ENCODE measurements around the gene AREG.

The AREG gene

GRCh38 chr4:74435296-74435695 is 9.6 kb upstream of the AREG start:
- Histone ChIP-seq H3K79me1 (ENCODE audit: low read length) (no peaks in the 10 kb centered on the region), H2AK5ac (ENCODE audit: low read length) (no peak overlapping the region), H3K9ac (ENCODE audit: low read length) (no peak overlapping the region)

GRCh38 chr4:74437866-74438265 is 7.1 kb upstream of the AREG start:
- Histone ChIP-seq H2BK120ac (ENCODE audit: low read depth, low read length) (no peak overlapping the region), H3K4me3 (ENCODE audit: low read length) (no peak overlapping the region), H4K5ac (ENCODE audit: low read length) (no peak overlapping the region), H3K23ac (ENCODE audit: low read length) (no peak overlapping the region), H3K27ac (ENCODE audit: low read depth, low read length) (no peak overlapping the region), H2AK5ac (ENCODE audit: low read length) (no peak overlapping the region), H3K4me2 (ENCODE audit: low read length) (no peak overlapping the region), H3K9ac (ENCODE audit: low read length) (no peak overlapping the region), H3K36me3 (ENCODE audit: control insufficient read depth, insufficient read depth, low read length) (no peaks in the 10 kb centered on the region), H3K56ac (ENCODE audit: low read length) (no peak overlapping the region), H3K4ac (ENCODE audit: low read depth, low read length) (no peak overlapping the region), H3K4me1 (ENCODE audit: control insufficient read depth, low read depth, low read length) (no peaks in the 10 kb centered on the region), H3K18ac (ENCODE audit: low read length) (no peak overlapping the region), H2BK15ac (replicated peaks; ENCODE audit: low read depth) (no peak overlapping the region), H3K79me1 (ENCODE audit: low read length) (no peaks in the 10 kb centered on the region), H2BK5ac (ENCODE audit: low read length) (no peak overlapping the region), H3K27me3 (ENCODE audit: insufficient read depth, low read length, poor library complexity) (no peaks in the 10 kb centered on the region), H3K79me2 (ENCODE audit: control insufficient read depth, insufficient read depth, low read length) (no peaks in the 10 kb centered on the region), H4K8ac (ENCODE audit: low read depth, low read length) (no peak overlapping the region)
- WGBS (ENCODE audit: extremely low coverage, insufficient coverage, low lambda C conversion rate), result no CpG with 5 or more reads among the region's 3 CpGs
- DNase-seq, result no peak

More at GRCh38 chr4:74435296-74435695, 9.6 kb upstream of the AREG start:
- no peak overlapping the region for H3K18ac ChIP-seq (ENCODE audit: low read length)
- H2BK5ac ChIP-seq (ENCODE audit: low read length), result no peak overlapping the region
- H4K5ac ChIP-seq (ENCODE audit: low read length), result no peak overlapping the region
- no peak overlapping the region for H2BK120ac ChIP-seq (ENCODE audit: low read depth, low read length)
- no peak overlapping the region for H3K4me2 ChIP-seq (ENCODE audit: low read length)
- H3K27ac ChIP-seq (ENCODE audit: low read depth, low read length), result no peak overlapping the region
- H3K4me3 ChIP-seq (ENCODE audit: low read length), result no peak overlapping the region
- no peak for DNase-seq
- H4K8ac ChIP-seq (ENCODE audit: low read depth, low read length), result no peak overlapping the region
- H3K23ac ChIP-seq (ENCODE audit: low read length), result no peak overlapping the region
- no peak overlapping the region for H3K56ac ChIP-seq (ENCODE audit: low read length)
- no CpG with 5 or more reads among the region's 1 CpG for WGBS (ENCODE audit: extremely low coverage, insufficient coverage, low lambda C conversion rate)
- H3K27me3 ChIP-seq (ENCODE audit: insufficient read depth, low read length, poor library complexity), result no peaks in the 10 kb centered on the region
- H3K4me1 ChIP-seq (ENCODE audit: control insufficient read depth, low read depth, low read length), result no peaks in the 10 kb centered on the region
- H3K4ac ChIP-seq (ENCODE audit: low read depth, low read length), result no peak overlapping the region
- H3K79me2 ChIP-seq (ENCODE audit: control insufficient read depth, insufficient read depth, low read length), result no peaks in the 10 kb centered on the region
- no peak overlapping the region for H2BK15ac ChIP-seq (replicated peaks; ENCODE audit: low read depth)
- no peaks in the 10 kb centered on the region for H3K36me3 ChIP-seq (ENCODE audit: control insufficient read depth, insufficient read depth, low read length)

DNA sequence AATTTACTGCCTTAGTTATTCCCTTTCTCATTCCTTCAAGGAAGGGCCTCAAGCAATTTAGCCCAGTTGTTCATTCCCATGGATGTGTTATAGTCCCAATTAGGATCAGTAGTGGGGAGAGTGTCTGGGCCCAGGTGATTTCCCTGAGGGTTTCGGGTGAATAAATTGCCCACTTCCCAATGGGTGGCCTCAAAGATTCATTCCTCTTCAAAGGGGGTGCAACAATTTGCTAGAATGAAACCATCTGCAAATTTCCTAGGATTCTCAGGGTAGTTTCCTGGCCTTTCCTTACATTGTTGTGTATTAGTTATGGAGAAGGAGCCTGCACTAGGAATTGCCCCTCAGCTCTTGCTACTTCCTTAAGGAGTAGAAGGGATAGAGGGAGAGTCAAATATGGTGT is 6.3 kb upstream of the AREG start:
- H3K79me1 ChIP-seq (ENCODE audit: low read length), result no peaks in the 10 kb centered on the region
- H3K4me1 ChIP-seq (ENCODE audit: control insufficient read depth, low read depth, low read length), result no peaks in the 10 kb centered on the region
- H3K4ac ChIP-seq (ENCODE audit: low read depth, low read length), result no peak overlapping the region
- WGBS (ENCODE audit: extremely low coverage, insufficient coverage, low lambda C conversion rate), result no CpG with 5 or more reads among the region's 1 CpG
- H2BK120ac ChIP-seq (ENCODE audit: low read depth, low read length), result no peak overlapping the region
- H4K5ac ChIP-seq (ENCODE audit: low read length), result no peak overlapping the region
- no peak overlapping the region for H3K23ac ChIP-seq (ENCODE audit: low read length)
- no peak overlapping the region for H3K18ac ChIP-seq (ENCODE audit: low read length)
- no peaks in the 10 kb centered on the region for H3K27me3 ChIP-seq (ENCODE audit: insufficient read depth, low read length, poor library complexity)
- H3K36me3 ChIP-seq (ENCODE audit: control insufficient read depth, insufficient read depth, low read length), result no peaks in the 10 kb centered on the region
- H3K56ac ChIP-seq (ENCODE audit: low read length), result no peak overlapping the region
- H4K8ac ChIP-seq (ENCODE audit: low read depth, low read length), result no peak overlapping the region
- no peak overlapping the region for H3K27ac ChIP-seq (ENCODE audit: low read depth, low read length)
- DNase-seq, result no peak
- no peak overlapping the region for H2BK5ac ChIP-seq (ENCODE audit: low read length)
- H3K4me2 ChIP-seq (ENCODE audit: low read length), result no peak overlapping the region
- no peaks in the 10 kb centered on the region for H3K79me2 ChIP-seq (ENCODE audit: control insufficient read depth, insufficient read depth, low read length)
- no peak overlapping the region for H3K4me3 ChIP-seq (ENCODE audit: low read length)
- H3K9ac ChIP-seq (ENCODE audit: low read length), result no peak overlapping the region
- H2BK15ac ChIP-seq (replicated peaks; ENCODE audit: low read depth), result no peak overlapping the region
- H2AK5ac ChIP-seq (ENCODE audit: low read length), result no peak overlapping the region

- Histone ChIP-seq H3K23ac (ENCODE audit: low read length) (no peak overlapping the region), H3K27me3 (ENCODE audit: insufficient read depth, low read length, poor library complexity) (no peaks in the 10 kb centered on the region), H3K36me3 (ENCODE audit: control insufficient read depth, insufficient read depth, low read length) (no peaks in the 10 kb centered on the region), H3K4me2 (ENCODE audit: low read length) (no peak overlapping the region), H3K79me1 (ENCODE audit: low read length) (no peaks in the 10 kb centered on the region), H4K5ac (ENCODE audit: low read length) (no peak overlapping the region), H4K8ac (ENCODE audit: low read depth, low read length) (no peak overlapping the region), H3K4me3 (ENCODE audit: low read length) (no peak overlapping the region), H3K79me2 (ENCODE audit: control insufficient read depth, insufficient read depth, low read length) (no peaks in the 10 kb centered on the region), H2AK5ac (ENCODE audit: low read length) (no peak overlapping the region), H3K4ac (ENCODE audit: low read depth, low read length) (no peak overlapping the region), H3K56ac (ENCODE audit: low read length) (no peak overlapping the region), H2BK5ac (ENCODE audit: low read length) (no peak overlapping the region), H3K27ac (ENCODE audit: low read depth, low read length) (no peak overlapping the region), H3K4me1 (ENCODE audit: control insufficient read depth, low read depth, low read length) (no peaks in the 10 kb centered on the region), H3K9ac (ENCODE audit: low read length) (no peak overlapping the region), H2BK15ac (replicated peaks; ENCODE audit: low read depth) (no peak overlapping the region), H2BK120ac (ENCODE audit: low read depth, low read length) (no peak overlapping the region), H3K18ac (ENCODE audit: low read length) (no peak overlapping the region)
- no CpG with 5 or more reads among the region's 7 CpGs for WGBS (ENCODE audit: extremely low coverage, insufficient coverage, low lambda C conversion rate)
- DNase-seq, result no peak
Measured at GRCh38 chr4:74439952-74440351, 5.0 kb upstream of the AREG start.

DNA sequence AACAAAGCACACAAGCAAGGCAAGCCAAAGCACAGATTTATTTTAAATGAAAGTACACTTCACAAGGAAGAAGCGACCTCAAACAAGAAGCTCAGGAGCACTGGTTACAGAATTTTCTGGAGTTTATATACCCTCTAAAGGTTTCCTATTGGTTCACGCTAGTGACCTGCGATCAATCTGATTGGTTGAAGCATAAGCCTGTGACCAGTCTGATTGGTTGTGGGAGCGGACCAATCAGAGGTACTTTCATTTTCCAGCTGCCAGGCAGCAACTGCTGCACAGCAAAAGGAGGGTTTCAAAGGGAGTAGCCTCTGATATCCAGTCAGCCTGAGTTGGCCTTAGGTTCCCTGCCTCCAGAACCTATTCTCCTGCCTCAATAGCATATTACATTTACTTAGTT is 4.6 kb upstream of the AREG start:
- no peak overlapping the region for H2BK120ac ChIP-seq (ENCODE audit: low read depth, low read length)
- no peaks in the 10 kb centered on the region for H3K36me3 ChIP-seq (ENCODE audit: control insufficient read depth, insufficient read depth, low read length)
- no peak overlapping the region for H3K9ac ChIP-seq (ENCODE audit: low read length)
- no peaks in the 10 kb centered on the region for H3K4me1 ChIP-seq (ENCODE audit: control insufficient read depth, low read depth, low read length)
- no peak overlapping the region for H3K18ac ChIP-seq (ENCODE audit: low read length)
- no peak overlapping the region for H3K4ac ChIP-seq (ENCODE audit: low read depth, low read length)
- H3K27ac ChIP-seq (ENCODE audit: low read depth, low read length), result no peak overlapping the region
- H3K4me3 ChIP-seq (ENCODE audit: low read length), result no peak overlapping the region
- no peak overlapping the region for H4K5ac ChIP-seq (ENCODE audit: low read length)
- H3K79me1 ChIP-seq (ENCODE audit: low read length), result no peaks in the 10 kb centered on the region
- H3K23ac ChIP-seq (ENCODE audit: low read length), result no peak overlapping the region
- H3K4me2 ChIP-seq (ENCODE audit: low read length), result no peak overlapping the region
- no peaks in the 10 kb centered on the region for H3K27me3 ChIP-seq (ENCODE audit: insufficient read depth, low read length, poor library complexity)
- H4K8ac ChIP-seq (ENCODE audit: low read depth, low read length), result no peak overlapping the region
- no peak overlapping the region for H2BK5ac ChIP-seq (ENCODE audit: low read length)
- H2BK15ac ChIP-seq (replicated peaks; ENCODE audit: low read depth), result no peak overlapping the region
- no CpG with 5 or more reads among the region's 4 CpGs for WGBS (ENCODE audit: extremely low coverage, insufficient coverage, low lambda C conversion rate)
- DNase-seq, result no peak
- no peaks in the 10 kb centered on the region for H3K79me2 ChIP-seq (ENCODE audit: control insufficient read depth, insufficient read depth, low read length)
- no peak overlapping the region for H3K56ac ChIP-seq (ENCODE audit: low read length)
- H2AK5ac ChIP-seq (ENCODE audit: low read length), result no peak overlapping the region

GRCh38 chr4:74441744-74442143 is 3.2 kb upstream of the AREG start:
- no peak overlapping the region for H3K18ac ChIP-seq (ENCODE audit: low read length)

More at GRCh38 chr4:74441744-74442143, 3.2 kb upstream of the AREG start:
- H2BK15ac ChIP-seq (replicated peaks; ENCODE audit: low read depth), result no peak overlapping the region
- no peak overlapping the region for H3K56ac ChIP-seq (ENCODE audit: low read length)
- no peak for DNase-seq
- no peak overlapping the region for H2BK120ac ChIP-seq (ENCODE audit: low read depth, low read length)
- WGBS (ENCODE audit: extremely low coverage, insufficient coverage, low lambda C conversion rate), result no CpG with 5 or more reads among the region's 3 CpGs
- H3K79me1 ChIP-seq (ENCODE audit: low read length), result no peaks in the 10 kb centered on the region
- no peak overlapping the region for H3K4ac ChIP-seq (ENCODE audit: low read depth, low read length)
- no peaks in the 10 kb centered on the region for H3K79me2 ChIP-seq (ENCODE audit: control insufficient read depth, insufficient read depth, low read length)
- H3K4me2 ChIP-seq (ENCODE audit: low read length), result no peak overlapping the region
- no peak overlapping the region for H3K23ac ChIP-seq (ENCODE audit: low read length)
- H3K36me3 ChIP-seq (ENCODE audit: control insufficient read depth, insufficient read depth, low read length), result no peaks in the 10 kb centered on the region
- H2BK5ac ChIP-seq (ENCODE audit: low read length), result no peak overlapping the region
- H3K4me3 ChIP-seq (ENCODE audit: low read length), result no peak overlapping the region
- no peaks in the 10 kb centered on the region for H3K4me1 ChIP-seq (ENCODE audit: control insufficient read depth, low read depth, low read length)
- H3K9ac ChIP-seq (ENCODE audit: low read length), result no peak overlapping the region
- no peak overlapping the region for H2AK5ac ChIP-seq (ENCODE audit: low read length)
- no peak overlapping the region for H4K8ac ChIP-seq (ENCODE audit: low read depth, low read length)
- no peak overlapping the region for H3K27ac ChIP-seq (ENCODE audit: low read depth, low read length)
- H4K5ac ChIP-seq (ENCODE audit: low read length), result no peak overlapping the region
- H3K27me3 ChIP-seq (ENCODE audit: insufficient read depth, low read length, poor library complexity), result no peaks in the 10 kb centered on the region

Data from mesendoderm (in vitro differentiated cells).